HG03439 (cell line): ENCODE data around the gene CHRNA4.
"Not testable (repeated sequence)": the region's sequence is repeated elsewhere in the genome, so short reads cannot be mapped to it uniquely, and the experiment has no call there.

Source experiments
- ATAC-seq: cut with Tn5 transposase; IDR thresholded peaks from one replicate; pipeline ENCODE4 v1.9.1; 2021; ENCODE audit warnings: mild to moderate bottlenecking, moderate library complexity; ENCODE audit not compliant: unreplicated experiment

The CHRNA4 gene

GRCh38 chr20:63398744-63399514, 37.8 kb upstream of the CHRNA4 start:
- ATAC-seq: no peak

GRCh38 chr20:63397946-63398450, 36.8 kb upstream of the CHRNA4 start:
- no peak for ATAC-seq

DNA sequence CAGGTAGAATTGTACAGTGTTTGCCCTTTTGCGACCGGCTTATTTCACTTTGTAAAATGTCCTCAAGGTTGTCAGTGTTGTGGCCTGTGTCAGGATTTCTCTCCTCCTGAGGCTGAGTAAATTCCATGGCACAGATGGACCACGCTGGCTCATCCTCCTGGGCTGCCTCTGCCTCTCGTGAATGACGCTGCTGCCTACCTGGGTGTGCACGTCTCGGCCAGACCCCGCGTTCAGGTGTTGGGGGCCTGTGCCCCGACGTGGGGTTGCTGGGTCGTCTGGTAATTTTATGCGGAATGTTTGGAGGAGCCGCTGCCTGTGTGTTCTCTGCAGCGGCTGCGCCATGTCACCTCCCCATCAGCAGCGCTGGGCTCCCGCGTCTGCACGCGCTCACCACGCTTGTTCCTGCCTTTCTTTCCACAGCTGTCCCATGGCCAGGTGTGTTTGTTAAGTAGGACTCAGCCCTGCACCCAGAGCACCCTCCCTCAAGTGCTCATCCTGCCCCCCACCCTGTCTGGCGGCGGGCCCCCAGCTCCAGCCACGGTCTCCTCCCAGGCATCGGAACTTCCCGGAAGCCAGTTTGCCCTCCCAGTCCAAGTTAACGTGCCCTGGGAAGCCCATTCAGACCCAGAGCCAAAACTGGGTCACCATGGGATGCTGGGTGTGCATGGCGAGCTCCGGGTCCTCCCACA, 36.1 kb upstream of the CHRNA4 start:
- no peak for ATAC-seq

DNA sequence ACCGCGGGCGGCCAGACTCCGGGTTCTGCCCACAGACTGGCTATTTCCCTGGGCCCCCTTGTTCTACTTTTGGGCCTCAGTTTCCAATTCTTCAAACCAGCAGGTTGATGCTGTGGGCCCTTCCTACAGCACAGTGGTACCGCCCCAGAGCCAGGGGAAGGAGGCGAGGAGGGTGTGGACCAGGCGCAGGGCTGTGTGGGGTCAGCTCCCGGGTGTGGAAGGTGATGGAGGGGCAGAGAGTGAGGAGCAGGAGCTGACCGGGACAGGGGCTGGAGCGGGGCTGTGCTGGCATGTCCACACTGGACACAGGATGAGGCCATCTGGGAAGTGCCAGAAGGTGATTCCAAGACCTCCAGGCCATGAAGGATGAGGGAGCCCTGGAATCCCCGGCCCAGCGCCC, 35.2 kb upstream of the CHRNA4 start:
- no peak for ATAC-seq

DNA sequence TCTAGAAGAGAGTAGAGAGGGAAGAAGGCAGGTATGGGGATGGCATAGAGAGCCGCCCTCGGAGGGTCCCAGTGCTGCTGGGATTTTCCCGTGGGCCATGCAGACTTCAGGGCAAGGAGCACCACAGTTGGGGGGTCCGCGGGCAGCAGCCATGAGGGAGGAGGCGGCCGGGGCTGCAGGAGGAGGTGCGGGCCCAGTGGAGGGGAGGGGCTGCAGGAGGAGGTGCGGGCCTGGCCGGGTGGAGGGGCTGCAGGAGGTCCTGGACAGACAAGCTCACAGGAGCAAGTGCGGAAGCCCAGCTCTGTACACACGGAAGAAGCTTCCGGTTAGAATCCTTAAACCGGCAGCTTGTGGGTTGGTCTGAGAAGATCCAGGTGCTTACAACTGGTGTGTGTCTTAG, 34.6 kb upstream of the CHRNA4 start:
- no peak for ATAC-seq

DNA sequence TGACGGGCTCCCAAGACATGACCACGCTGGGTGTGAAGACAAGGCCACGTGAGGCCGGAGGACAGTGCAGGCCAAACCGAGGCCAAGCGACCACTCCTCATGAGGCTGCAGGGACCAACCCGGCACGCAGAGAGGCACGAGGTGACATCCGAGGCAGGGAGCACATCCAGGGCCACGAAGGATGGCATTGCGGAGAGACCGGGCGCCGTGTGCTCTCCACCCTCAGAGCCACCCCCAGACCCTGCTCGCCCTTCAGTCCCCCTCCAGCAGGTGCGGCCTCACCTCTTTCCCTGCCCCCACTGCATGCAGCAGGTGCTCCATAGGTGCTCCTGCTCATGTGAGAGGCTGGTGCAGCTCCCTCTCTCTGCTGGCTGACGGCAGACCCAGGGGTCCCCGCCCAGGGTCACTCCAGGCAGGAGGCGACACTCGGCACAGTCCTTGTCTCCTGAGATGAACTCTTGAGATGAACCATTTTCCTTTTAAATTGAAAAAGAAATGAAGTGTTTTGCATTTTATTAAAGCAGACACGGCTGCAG, 33.8 kb upstream of the CHRNA4 start:
- no peak for ATAC-seq

GRCh38 chr20:63394069-63394919, 33.1 kb upstream of the CHRNA4 start:
- no peak for ATAC-seq

DNA sequence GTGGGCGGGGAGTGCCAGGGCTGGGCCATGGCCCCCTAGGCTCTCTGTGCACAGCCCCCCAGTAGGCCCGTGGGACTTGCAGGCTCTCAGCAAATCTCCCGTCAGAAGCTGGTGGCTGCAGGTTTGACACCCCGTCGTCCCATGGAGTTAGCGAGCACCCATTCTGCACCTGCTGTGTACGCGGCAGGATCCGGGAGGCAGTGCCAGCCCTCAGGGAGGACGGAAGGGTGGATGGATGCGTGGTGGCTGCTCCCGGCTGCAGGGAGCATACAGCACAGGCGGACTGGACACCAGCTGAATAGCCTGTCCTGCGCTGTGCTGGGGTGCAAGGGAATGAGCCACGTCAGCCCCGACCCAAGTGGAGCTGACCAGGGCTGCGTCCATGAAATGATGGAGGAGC, 32.4 kb upstream of the CHRNA4 start:
- ATAC-seq: no peak

- ATAC-seq: no peak
Measured at GRCh38 chr20:63392465-63393365, 31.6 kb upstream of the CHRNA4 start.

GRCh38 chr20:63387917-63388316, 26.8 kb upstream of the CHRNA4 start:
- ATAC-seq: no peak

DNA sequence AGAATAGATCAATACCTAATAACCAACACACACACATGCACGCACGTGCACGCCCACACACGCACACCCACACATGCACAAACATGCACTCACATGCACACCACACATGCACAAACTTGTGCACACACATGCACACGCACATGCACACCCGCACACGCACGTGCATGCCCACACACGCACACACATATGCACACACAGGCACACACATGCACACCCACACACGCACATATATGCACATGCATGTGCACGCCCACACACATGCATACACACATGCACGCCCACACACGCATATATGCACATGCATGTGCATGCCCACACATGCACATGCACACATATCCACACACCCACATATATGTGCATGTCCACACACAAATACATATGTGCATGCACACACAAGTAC, 26.2 kb upstream of the CHRNA4 start:
- no peak for ATAC-seq

DNA sequence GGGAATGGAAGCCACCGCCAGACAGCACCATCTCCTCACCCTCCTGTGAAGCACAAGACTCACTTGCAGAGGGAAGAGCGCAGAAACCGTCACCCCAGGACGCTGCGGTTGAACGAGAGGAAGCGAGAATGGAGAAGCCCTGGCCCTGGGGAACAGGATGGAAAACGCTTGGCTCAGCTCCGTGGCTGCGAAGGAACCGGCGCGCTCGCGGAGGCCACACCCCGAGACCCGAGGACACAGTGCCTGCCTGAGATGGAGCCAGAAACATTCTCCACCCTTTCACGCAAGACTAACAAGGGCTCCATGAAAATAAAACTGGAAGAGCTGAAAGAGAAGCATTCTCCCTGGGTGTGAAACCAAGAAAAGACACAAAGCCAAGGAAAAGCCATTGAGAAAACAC, 25.3 kb upstream of the CHRNA4 start:
- no peak for ATAC-seq

GRCh38 chr20:63385819-63386218, 24.7 kb upstream of the CHRNA4 start:
- no peak for ATAC-seq

DNA sequence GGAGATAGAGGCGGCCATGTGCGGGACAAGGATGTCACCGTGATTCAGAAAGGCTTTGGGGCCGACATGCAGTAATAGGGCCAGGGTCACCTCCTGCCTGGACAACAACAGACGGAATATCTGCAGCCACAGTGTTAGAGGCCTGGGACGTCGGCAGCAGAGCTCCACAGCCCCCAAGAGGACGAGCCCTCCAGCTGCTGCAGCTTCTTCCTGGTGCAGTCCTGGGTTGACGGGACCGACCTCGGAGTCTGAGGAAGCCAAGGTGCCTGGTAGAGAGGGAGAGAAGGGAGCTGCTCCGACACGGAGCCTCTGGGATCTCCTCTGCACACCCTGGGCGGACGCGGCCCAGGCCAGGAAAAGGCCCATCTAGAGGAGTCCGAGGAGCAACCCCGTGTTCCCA, 23.2 kb upstream of the CHRNA4 start:
- ATAC-seq: no peak

DNA sequence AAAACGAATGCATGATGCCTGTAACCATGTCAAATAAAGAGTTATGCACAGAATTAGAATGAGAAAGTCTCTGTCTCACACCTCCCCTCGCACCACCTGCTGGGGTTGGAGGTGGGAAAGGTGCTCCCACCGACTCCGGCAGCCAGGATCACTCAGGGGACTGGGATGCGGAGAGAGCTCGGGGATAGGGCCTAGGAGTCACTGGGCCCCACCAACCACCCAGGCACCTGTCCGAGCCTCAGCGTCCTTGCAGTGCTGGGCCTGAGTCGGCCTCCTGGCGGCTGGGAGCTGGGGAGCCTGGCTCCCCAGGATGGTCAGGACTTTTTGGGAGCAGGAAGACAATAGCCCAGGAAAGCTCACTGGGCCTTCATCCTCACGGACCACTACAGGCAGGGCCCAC, 22.4 kb upstream of the CHRNA4 start:
- no peak for ATAC-seq

GRCh38 chr20:63382551-63383300, 21.6 kb upstream of the CHRNA4 start:
- no peak for ATAC-seq

GRCh38 chr20:63381781-63382431, 20.8 kb upstream of the CHRNA4 start:
- no peak for ATAC-seq

DNA sequence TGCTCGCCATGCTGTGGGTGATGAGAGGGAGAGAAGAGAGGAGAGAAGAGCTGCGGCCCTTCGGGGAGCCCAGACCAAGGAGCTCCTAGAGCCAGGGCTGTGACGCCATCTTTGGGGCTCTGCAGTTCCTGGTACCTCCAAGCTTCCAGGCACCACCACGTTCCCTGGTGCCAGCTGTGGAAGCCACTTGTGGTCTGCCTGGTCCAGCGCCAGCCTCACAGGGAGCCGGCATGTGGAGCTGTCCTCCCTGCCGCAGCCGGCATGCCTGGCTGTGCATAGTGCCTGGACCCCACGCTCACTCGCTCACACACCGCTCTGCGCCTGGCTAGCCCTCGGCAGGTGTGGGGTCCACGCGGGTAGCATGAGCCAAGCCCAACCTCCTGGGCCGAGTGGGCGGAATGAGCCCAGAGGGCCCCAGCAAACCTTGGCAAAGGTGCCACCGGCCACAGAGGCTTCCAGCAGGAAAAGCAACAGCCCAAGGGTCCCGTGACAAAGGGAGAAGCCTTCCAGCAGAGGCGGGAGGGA, 19.3 kb upstream of the CHRNA4 start:
- ATAC-seq: no peak

DNA sequence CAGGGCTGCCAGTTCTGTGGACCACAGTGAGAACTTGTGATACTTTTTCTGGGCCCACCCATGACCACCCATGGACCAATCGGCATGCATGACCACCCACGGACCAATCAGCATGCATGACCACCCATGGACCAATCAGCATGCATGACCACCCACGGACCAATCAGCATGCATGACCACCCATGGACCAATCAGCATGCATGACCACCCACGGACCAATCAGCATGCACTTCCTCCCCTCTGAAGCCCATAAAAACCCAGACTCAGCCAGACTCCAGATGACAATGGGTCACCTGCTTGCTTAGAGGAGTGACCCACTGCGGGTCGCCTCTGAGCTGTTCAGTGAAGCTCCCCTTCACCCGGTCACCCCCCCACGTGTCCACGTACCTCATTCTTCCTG, 18.7 kb upstream of the CHRNA4 start:
- ATAC-seq: not testable (repeated sequence)
